ENCODE measurements around the gene ANKRD2. TPM values are rescaled to one million over a fixed set of nuclear protein-coding genes. Genes with fewer than 3 reads are reported as not detected.

The ANKRD2 gene
- polyA plus RNA-seq, 3 donors = 0.22 to 0.54 (median 0.40) TPM

DNA sequence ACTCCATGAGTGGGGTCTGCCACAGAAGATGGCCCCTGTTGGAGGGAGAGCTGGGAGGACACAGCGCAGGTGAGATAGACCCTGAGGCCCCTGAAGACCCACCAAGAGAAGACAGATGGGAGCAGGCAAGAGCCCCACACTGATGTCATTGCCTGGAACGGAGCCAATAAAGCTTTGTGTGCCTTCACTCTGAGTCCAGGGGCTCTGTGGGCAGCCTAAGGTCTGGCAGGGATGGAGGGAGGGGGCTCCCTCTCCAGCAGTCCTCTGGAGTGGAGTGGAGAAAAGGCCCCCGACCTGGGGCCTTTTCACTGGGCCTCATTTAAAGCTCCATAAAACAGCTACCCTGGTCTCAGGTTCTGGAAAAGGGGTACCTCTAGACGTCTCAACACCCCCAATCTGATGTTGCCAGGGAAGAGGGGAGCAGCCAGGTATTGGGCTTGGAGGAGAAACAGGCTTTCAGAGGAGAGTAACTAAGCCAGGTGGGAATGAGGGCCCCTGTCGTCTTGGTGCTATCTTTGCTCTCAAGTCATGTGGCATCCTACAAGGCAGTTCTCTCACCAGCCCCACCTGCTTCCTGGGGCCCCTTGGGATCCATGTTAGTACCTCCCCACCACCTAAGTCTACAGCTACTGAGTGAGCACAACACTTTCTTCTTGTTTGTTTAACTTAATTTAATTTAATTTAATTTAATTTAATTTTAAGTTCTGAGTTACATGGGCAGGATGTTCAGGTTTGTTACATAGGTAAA, 18.3 kb downstream of the ANKRD2 start:
- no peak for DNase-seq (ENCODE audit: low read depth in 3 of 3, low spot score in 2 of 3)

DNA sequence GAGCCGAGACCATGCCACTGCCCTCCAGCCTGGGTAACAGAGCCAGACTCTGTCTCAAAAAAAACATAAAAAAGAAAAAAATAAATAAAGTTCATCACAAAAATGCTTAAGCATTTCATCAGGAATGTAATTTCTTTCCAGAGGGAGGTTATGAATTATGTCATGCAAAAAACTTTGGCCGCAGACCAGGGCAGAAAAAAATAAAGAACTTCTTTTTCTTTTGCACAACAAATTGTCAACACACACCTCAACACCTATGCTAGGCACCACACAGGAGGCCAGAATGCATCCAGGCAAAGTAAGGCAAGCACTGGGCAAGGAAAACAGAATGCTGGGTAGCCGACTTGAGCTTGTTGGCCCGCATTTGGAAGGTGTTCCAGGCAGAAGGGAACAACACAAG, 20.8 kb downstream of the ANKRD2 start:
- DNase-seq (ENCODE audit: low read depth in 3 of 3, low spot score in 2 of 3) = no peak

DNA sequence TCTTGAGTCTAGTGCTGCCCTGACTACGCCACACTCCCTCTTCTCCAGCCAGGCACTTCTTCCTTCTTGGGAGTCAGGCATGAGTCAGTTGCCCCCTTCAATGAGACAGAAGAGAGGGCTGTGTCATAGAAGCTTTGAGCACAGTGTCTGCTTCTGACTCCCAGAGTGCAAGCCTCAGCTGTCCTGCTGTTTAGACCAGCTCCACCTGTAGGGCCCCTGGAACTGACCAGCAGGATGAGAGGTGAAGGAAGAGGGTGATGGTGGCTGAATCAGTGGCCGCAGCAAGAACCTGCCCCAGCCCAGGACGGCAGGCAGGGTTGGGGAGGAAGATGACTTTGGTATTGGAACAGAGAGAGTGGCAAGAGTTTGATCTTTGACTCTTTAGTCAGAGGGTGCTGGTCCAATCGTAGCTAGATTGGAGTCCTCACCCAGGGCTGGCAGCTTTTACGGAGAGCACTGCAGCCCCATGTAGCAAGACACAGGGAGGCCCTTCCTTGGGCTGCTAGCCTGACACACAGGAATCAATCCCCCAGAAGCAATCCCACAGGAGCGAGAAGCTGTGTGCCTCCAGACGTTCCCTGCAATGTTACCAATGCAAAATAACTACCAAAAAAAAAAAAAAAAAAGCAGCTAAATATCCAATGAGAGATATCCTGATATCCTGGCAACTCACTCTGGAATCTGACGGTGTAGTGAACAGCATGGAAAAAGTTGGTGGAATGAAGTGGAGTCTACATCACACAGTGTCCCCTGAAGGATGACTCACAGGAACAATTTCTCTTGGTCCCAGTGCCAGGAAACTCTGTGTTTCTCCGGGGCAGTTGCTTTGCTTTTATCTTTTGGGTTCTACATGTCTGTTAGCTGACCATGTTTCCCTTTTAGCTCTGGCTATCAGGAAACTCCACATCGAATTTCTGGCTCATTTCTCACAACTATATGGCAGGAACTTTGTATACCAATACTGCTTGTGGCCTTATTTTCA, 23.8 kb downstream of the ANKRD2 start:
- no peak for DNase-seq (ENCODE audit: low read depth in 3 of 3, low spot score in 2 of 3)

DNA sequence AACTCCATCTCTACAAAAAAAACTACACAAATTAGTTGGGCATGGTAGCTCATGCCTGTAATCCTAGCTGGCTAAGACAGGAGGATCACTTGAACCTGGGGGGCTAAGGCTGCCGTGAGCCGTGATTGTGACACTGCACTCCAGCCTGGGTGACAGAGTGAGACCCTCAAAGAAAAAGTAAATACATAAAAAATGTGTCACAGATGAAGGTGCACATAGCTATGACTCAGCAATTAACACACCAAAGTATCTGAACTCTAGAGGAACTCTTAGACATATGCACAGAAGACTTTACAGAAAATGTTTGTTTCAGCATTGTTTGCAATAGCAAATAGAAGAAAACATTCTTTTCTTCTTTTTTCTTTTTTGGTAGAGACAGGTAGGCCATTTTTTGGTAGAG, 25.2 kb downstream of the ANKRD2 start:
- no peak for DNase-seq (ENCODE audit: low read depth in 3 of 3, low spot score in 2 of 3)

DNA sequence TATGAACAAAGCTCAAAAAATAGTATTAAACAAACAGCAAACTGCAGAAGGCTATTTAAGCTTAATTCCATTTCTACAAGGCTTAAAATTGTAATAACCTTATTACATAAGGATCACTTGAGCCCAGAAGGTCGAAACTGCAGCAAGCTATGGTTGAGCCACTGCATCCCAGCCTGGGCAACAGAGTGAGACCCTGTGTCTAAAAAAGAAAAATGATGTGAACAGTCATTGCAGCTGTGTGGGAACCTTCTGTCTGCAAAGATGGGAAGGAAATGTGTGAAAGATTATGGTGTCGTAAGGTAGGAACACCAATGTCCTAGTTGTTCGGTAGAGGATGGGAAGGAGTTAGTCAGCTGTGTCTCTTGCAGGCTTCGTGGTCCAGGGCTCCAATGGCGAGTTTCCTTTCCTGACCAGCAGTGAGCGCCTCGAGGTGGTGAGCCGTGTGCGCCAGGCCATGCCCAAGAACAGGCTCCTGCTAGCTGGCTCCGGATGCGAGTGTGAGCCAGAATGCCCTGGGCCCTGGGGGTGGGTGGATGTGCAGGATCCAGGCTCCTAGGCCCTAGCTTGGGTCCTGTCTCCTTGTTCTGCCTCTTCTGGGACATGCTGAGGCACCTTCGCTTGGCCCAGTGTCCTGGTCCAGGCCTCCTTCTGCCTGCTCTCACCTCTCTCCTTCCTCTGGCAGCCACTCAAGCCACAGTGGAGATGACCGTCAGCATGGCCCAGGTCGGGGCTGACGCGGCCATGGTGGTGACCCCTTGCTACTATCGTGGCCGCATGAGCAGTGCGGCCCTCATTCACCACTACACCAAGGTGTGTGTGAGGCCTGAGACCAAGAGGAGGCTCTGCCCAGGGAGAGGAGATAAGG, 26.1 kb downstream of the ANKRD2 start:
- no peak for DNase-seq (ENCODE audit: low read depth in 3 of 3, low spot score in 2 of 3)

DNA sequence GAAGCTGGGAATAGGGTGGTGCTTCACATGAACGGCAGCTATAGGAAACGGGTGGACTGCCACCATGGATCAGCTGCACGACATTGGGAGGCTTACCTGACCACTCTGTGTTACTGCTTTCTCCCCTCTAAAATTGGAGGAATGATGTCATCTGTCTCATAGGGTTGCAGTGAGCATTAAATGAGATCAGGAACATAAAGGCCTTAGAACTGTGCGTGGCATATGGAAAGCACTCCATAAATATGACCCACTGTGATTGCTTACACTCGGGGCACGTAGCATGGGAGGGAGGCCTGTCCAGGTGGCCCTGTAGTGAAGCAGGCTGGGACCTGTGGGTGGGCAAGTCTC, 26.7 kb downstream of the ANKRD2 start:
- no peak for DNase-seq (ENCODE audit: low read depth in 3 of 3, low spot score in 2 of 3)

DNA sequence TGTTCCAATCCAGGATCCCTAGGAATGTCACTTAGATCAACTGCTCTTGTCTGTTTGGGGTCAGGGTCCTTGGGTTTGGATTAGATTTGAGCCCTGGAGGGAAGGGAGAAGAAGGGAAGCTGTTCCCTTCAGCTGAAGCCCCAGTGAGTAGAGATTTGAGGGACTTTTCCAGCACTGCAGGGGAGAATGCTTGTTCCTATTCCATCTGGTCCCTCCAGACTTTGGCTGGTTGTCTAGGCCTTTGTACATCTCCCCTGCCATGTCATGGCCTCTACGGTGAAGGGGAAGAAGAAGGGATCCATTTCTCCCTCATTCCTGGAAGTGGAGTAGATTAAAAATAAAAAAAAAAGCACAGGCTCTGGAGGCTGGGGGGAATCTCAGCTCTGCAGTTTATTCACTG, 28.0 kb downstream of the ANKRD2 start:
- no peak for DNase-seq (ENCODE audit: low read depth in 3 of 3, low spot score in 2 of 3)

DNA sequence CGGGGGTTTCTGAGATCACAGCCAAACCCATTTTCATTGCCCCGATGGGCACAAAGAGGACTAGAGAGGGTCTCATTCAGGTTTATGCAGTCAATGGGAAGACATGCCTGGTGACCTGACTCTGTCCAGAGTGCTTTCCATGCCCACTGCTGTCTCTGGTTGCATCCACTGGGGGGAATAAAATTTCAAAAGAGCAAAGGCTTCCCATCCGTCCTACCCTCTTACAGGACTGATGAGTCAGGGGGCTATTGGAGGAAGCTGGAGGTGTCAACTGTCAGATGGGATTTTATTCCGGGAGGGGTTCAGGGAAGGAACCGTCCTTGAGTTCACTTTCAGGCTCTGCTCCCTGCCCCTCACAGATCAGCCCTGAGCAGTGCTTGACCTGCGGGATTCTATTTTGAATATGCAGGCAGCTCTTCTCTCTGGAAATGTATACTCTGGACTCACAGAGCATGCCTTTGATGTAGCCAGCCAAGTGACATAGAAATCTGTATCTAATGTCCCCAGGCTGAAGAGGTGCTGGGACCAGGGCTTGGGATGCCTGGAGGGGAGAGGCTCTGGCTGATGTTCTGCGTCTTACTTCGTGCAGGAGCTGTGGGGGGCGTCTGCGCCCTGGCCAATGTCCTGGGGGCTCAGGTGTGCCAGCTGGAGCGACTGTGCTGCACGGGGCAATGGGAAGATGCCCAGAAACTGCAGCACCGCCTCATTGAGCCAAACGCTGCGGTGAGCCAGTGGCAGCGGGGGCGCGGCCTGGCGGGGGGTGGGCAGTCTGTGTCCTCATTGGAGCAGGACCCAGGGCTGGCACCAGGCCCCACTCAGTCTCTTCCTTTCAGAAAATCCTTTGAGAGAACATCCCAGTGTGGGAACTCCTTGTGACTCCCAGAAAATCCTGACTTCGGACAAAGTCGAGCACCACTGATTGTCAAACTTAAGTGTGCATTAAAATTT, 29.0 kb downstream of the ANKRD2 start:
- no peak for DNase-seq (ENCODE audit: low read depth in 3 of 3, low spot score in 2 of 3)

DNA sequence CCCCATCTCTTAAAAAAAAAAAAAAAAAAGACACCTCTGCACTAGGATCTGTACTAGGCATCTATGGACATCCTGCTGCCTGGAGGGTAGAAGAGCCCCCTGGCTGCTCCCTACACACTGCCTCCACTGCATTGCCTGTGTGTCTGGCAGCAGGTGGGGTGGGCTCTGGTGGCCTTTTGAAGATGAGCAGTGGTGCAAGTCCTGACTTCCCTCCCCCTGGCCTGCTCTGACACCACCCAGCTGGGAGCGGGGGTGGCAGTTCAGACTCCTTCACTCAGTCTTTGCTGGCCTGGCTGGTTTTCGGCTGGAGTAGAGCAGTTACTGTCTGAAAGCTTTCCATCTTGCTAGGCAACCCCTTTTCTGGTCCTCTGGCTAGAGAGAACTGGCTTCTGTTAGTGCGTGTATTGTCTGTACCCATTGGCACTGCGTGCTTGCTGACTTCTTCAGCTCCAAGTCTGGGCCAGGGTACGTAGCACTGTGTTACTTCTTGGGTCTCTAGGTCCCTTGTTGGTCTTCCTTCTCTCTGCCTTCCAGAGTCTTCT, 34.6 kb downstream of the ANKRD2 start:
- DNase-seq (ENCODE audit: low read depth in 3 of 3, low spot score in 2 of 3) = no peak

DNA sequence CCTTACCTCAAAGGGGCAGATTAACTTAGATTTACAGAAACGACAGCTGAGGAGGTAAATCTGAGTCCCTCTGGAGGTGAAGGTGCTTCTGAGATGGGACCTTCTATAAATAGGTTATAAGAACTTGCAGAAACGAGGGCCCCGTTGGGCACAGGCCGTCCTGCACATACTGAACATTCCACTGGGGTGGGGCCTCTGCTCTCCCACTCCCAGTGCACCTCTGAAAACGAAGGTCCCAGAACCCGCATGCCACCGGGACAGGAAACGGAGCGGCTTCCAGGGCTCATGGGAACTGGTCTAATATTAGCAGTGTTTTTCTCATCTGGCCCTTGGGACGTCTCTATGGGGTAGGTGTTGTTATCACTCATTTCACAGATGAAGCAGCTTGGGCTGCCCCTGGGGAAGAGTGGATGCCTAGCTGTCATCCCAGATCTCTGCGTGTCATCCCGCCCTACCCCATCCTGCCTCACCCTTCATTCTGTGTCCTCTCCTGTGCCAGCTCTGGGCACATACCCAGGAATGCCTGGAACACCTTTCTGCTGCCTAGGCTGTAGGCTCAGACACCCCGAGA, 36.5 kb downstream of the ANKRD2 start:
- no peak for DNase-seq (ENCODE audit: low read depth in 3 of 3, low spot score in 2 of 3)

DNA sequence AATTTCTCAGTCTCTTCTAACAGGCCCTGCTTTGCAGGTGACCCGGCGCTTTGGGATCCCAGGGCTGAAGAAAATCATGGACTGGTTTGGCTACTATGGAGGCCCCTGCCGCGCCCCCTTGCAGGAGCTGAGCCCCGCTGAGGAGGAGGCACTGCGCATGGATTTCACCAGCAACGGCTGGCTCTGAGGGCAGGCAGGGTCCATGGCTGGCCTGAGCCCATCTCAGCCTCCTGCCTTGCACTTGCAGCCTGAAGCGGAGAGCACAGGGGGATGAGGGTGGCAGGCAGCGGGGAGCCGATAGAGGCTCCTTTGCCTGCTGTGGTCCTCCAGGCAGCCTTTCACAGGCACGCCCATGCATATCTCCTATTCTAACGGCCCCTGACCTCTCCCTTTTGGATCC, 38.9 kb downstream of the ANKRD2 start:
- no peak for DNase-seq (ENCODE audit: low read depth in 3 of 3, low spot score in 2 of 3)

DNA sequence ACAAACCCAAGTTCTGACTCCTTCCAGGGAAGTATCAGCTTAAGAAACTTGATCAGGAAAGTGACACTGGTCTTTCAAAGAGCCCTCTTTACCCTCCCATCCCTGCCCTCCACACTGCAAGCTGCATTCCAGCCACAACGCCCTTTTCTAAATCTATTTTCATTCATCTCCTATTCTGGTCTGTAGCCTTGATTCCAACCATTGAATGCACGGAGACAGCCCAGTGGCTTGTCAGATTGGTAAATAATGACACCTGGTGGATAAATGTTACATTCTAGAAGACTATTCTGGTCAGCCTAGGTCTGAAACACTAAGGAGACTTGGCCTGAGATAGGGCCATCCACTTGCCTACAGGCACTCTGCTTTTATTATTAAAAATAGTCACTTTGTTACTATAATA, 39.8 kb downstream of the ANKRD2 start:
- DNase-seq (ENCODE audit: low read depth in 3 of 3, low spot score in 2 of 3) = peak in 1 of 3 donors; percentile 16

DNA sequence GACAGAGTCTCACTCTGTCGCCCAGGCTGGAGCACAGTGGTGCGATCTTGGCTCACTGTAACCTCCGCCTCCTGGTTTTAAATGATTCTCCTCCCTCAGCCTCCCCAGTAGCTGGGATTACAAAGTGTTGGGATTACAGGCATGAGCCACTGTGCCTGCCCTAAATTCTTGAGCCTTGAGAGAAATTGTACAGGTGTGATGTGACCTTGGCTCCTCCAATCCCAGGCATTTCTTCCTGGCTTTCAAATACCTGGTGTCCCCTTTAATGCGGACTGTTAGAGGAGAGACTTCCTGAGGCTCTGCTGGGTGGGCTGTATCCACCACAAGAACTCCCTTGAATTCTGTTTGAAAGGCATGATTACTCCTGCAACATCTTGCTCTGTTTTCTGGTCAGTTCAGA, 45.7 kb downstream of the ANKRD2 start:
- DNase-seq (ENCODE audit: low read depth in 3 of 3, low spot score in 2 of 3) = no peak

DNA sequence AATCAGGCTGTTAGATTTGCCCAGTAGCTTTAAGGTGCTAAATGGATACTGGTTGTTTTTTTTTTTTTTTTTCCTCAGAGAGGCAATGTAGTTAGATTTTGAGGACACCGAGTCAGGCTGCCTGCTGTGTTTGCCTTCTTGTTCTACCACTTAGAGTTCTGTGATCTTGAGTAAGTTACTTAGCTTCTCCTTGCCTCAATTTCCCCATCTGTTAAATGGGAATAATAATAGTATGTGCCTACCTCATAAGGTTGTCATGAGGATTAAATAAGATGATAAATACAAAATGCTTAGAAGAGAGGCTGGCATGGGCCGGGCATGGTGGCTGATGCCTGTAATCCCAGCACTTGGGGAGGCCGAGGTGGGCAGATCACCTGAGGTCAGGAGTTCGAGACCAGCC, 46.2 kb downstream of the ANKRD2 start:
- no peak for DNase-seq (ENCODE audit: low read depth in 3 of 3, low spot score in 2 of 3)

DNA sequence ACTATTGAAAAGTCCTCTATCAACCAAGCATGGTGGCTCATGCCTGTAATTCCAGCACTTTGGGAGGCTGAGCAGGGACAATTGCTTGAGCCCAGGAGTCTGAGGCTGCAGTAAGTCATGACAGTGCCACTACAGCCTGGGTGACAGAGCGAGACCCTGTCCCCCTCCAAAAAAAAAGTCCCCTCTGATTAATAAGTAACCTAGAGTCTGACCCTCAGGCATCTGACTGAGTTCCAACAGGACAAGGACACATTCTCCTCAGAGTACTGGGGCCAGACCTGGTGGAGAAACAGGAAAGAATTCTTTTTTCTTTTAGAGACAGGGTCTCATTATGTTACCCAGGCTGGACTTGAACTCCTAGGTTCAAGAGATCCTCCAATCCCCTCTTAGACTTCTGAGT, 50.7 kb downstream of the ANKRD2 start:
- DNase-seq (ENCODE audit: low read depth in 3 of 3, low spot score in 2 of 3) = no peak

DNA sequence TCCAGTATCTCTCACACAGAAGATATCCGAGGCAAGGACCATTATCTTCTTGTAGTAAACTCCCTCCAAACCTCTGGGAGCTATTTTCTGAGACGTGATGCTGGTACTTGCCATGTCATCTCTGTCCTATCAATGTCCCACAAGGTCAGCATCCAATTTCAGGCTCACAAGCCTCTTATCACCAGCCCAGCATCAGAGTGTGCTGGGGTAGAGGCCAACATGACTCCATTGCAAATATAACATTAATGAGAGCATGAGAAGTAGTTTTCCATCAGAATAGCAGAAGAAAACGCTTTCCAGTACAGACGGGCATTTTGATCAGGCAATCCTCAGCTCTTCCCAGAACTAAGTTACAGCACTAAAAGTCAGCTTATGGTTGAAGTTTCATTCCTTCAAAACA, 55.2 kb downstream of the ANKRD2 start:
- DNase-seq (ENCODE audit: low read depth in 3 of 3, low spot score in 2 of 3) = no peak

DNA sequence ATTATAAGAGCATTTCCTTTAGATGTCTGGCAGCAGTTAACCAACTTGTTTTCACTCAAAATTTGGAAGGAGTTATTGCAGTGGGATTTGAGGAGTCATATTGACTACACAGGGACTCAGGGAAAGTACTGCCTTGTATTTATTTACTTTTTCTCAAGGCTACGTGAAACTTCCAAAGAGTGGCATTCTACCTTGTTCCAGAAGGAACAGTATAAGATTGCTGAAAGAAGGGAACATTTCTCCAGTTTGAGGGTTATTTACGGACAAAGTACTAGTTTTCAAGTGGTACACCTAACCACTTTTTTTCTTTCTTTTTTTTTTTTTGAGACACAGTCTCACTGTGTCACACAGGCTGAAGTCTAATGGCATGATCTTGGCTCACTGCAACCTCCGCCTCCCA, 55.6 kb downstream of the ANKRD2 start:
- DNase-seq (ENCODE audit: low read depth in 3 of 3, low spot score in 2 of 3) = no peak

DNA sequence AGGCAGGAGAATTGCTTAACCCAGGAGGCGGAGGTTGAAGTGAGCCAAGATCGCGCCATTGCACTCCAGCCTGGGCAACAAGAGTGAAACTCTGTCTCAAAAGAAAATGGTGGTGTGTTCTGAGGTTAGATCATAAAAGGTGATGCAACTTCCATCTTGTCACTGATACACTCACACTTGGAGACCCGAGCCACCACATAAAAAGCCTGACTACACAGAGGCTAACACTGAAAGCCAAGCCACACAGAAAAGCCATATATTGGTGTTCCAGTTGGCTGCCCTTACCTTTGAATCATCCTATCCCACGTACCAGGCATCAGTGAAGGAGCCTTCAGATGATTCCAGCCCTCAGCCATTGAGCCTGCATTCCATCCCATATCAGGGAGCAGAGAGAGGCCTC, 56.7 kb downstream of the ANKRD2 start:
- no peak for DNase-seq (ENCODE audit: low read depth in 3 of 3, low spot score in 2 of 3)

DNA sequence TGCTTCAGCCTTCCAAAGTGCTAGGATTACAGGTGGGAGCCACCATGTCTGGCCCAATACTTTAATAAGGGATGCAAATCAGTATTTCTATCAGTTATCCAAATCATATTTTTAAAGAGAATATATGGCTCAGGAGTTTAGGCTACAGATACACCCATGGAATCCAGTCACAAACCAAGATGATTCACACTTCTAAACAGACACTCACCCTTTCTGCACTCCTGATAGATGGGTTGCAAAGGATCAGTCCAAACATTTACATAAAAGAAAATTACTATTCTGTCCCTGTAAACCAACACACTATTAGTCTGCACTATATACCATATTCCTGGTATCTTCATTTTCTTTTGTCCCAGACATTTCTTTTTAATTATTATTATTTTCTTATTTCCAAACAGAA, 58.5 kb downstream of the ANKRD2 start:
- no peak for DNase-seq (ENCODE audit: low read depth in 3 of 3, low spot score in 2 of 3)

Data from right renal cortex interstitium (tissue), 3 donors.